Right hindlimb (tissue), 1 donor: ENCODE results near the gene EFCAB13.

Experiments used
- DNase-seq: peaks from one replicate; pipeline ENCODE4 v3.0.0-alpha.2; 2018

EFCAB13 gene

DNA sequence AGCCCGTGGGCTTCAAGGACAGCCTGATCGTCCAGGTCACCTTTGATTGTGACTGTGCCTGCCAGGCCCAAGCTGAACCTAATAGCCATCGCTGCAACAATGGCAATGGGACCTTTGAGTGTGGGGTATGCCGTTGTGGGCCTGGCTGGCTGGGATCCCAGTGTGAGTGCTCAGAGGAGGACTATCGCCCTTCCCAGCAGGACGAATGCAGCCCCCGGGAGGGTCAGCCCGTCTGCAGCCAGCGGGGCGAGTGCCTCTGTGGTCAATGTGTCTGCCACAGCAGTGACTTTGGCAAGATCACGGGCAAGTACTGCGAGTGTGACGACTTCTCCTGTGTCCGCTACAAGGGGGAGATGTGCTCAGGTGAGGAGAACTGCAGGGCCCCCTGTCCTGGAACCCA, 31.5 kb upstream of the EFCAB13 start:
- DNase-seq, result no peak

GRCh38 chr17:47295037-47295873, 28.5 kb upstream of the EFCAB13 start:
- DNase-seq, result peak; percentile 54

DNA sequence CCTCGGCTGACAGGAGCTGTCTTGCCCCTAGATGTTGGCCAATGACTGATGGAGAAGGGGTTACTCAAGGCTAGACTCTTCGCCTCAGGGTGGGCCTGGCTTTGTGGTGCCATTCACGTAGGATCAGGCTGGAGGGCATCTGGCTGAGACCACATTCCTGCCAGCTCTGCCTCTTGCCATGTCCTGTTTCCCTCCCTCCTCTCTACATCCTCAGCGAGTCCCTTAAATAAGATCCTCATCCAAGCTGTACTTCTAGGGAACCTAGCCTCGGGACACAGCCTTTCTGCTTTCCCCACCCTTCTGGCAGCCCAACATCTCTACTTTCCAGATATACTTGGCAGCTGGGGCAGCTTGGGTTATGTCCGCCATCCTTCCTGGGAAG, 27.9 kb upstream of the EFCAB13 start:
- peak; percentile 33 for DNase-seq

GRCh38 chr17:47297661-47298400, 25.9 kb upstream of the EFCAB13 start:
- no peak for DNase-seq

DNA sequence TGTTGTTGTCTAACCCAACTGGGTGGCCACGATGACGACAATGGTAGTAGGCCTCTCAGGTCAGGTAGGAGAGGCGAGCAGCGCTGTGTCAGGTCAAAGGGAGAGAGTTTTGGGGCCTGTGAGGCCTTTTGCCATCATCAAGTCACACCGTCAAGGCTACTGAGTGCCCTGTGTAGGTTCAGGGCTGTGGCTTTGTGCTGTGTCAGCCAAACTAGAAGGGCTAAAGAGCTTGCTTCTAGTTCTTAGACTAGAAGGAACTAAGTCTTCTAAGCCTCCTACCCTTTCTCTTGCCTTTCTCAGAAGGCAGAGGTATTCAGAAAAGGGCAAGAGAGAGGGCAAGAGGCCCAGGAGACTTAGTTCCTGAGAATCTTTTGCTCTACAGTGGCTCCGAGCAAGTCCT, 25.0 kb upstream of the EFCAB13 start:
- DNase-seq, result no peak

- no peak for DNase-seq
These were observed 24.4 kb upstream of the EFCAB13 start for GRCh38 chr17:47299239-47299910.

DNA sequence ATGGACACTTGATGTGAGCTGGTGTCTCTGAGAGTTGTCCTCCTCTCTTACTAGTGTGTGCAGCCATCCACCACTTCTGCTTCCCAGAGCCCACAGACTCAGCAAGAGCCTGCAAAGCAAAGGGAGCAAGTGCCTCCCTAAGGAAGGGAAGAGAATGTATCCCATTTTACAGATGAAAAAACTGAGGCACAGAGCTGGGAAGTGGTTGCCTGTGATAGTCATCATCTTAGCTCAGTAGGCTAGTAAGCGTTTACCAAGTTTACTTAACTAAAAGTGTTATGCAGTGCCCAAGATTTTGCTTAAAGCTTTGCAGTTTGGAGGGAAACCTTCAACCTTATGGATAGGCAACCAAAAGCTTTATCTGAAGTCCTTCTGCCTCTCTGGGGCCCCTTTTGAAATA, 23.0 kb upstream of the EFCAB13 start:
- no peak for DNase-seq

DNA sequence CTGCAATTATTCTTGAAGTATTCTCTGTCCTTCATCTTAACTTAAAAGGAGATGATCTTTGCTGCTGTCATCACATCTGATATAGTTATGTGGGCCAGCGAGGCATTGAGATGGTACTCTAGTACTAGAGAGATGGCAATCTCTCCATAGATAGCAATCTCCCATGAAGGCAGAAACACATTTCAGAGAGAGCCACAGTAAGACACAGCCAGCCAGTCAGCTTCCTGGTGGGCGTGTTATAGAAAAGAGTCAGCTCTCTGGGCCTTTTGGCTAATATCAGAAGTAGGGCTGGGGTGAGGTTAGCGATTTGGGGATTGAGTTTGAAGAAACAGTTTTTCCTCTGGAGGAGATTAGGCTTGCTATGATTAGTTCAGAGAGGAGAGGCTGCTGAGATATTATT, 22.6 kb upstream of the EFCAB13 start:
- no peak for DNase-seq

GRCh38 chr17:47301831-47302230, 21.9 kb upstream of the EFCAB13 start:
- DNase-seq, result no peak

- no peak for DNase-seq
These were observed 19.6 kb upstream of the EFCAB13 start for GRCh38 chr17:47304186-47304585.

DNA sequence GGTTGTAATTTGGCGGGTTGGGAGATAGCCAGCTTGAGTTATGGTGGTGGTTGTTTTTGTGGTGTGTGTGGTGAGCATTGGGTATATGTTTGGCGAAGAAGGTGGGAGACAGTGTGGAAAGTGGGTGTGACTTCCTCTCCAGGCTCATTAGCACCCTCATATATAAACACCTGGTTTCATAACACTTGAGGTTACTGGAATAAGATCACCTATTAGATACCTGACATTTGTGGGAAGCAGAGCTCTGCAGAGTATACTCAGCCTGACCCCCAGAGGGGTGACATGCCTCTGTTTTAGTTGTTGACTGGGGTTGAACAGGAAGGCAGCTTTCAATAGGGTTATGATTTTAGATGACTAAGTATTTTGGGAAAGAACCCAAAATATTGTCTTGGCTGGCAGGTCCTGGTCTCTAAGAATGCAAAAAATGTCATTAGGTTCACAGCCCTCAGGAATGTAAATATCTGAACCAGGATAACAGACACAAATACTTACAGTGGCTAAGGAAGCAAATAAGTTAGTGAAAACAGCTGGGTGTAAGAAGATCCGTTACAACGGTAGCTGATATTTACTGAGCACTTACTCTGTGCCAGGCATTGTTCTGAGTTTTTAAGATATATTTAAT, 18.3 kb upstream of the EFCAB13 start:
- no peak for DNase-seq

DNA sequence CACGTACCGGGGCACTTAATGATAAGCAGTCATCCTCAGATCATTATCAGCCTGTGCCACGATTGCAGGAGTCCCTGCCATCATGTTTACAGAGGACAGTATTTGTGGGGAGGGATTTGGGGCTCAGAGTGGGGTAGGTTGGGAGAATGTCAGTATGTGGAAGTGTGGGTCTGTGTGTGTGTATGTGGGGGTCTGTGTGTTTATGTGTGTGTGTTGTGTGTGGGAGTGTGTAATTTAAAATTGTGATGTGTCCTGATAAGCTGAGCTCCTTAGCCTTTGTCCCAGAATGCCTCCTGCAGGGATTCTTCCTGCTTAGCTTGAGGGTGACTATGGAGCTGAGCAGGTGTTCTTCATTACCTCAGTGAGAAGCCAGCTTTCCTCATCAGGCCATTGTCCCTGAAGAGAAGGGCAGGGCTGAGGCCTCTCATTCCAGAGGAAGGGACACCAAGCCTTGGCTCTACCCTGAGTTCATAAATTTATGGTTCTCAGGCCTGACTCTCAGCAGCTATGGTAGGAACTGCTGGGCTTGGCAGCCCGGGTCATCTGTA, 13.5 kb upstream of the EFCAB13 start:
- no peak for DNase-seq

- DNase-seq, result no peak
These were observed 12.3 kb upstream of the EFCAB13 start for GRCh38 chr17:47311420-47311819.

DNA sequence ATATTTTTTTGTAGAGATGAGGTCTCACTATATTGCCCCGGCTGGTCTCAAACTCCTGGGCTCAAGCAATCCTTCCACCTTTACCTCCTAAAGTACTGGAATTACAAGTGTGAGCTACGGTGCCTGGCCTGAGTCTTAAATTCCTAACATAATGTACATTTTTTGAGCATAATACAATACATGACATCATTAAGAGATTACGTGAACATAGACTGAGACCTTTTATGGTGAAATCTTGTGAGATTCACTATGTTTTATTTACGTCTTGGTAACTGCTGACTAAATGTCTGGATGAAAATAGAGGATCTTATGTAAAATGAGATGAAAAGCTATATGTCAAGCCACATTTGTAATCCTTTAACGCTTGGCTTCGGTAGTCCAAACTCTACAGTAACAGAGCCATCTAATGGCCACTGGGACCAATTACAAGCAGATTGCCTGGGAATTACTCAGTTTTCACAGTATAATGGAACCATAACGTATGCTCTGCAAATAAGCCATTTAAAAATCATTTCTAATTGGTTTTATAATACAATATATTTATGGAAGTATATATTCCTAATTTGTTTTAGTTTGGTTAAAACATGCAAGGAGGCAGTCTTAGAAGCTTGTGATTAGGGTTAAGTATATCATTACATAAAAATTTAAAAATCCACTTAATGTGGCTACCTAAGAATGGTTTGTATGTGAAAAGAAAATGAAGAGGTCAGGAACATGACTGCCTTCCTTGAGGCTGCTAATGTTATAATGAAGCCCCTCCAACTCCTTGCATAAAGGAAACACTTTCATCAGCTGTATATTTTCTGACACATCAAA, 8.1 kb upstream of the EFCAB13 start:
- peak; percentile 54 for DNase-seq

- no peak for DNase-seq
These were observed 7.4 kb upstream of the EFCAB13 start for GRCh38 chr17:47316311-47316710.

DNA sequence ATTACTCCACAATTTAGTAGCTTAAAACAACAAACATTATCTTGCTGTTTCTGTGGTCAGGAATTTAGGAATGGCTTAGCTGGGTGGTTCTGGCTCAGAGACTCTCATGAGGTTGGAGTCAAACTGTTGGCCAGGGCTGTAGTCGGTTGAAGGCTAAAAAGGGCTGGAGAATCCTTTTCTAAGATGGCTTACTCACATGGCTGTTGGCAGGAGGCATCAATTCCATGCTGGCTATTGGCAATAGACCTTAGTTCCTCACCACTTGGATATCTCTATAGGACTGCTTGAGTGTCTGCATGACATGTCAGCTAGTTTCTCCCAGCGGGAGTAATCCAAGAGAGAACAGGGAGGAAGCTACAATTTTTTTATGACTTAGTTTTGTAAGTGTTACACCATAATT, 6.6 kb upstream of the EFCAB13 start:
- no peak for DNase-seq

GRCh38 chr17:47318197-47318918, 5.4 kb upstream of the EFCAB13 start:
- no peak for DNase-seq

DNA sequence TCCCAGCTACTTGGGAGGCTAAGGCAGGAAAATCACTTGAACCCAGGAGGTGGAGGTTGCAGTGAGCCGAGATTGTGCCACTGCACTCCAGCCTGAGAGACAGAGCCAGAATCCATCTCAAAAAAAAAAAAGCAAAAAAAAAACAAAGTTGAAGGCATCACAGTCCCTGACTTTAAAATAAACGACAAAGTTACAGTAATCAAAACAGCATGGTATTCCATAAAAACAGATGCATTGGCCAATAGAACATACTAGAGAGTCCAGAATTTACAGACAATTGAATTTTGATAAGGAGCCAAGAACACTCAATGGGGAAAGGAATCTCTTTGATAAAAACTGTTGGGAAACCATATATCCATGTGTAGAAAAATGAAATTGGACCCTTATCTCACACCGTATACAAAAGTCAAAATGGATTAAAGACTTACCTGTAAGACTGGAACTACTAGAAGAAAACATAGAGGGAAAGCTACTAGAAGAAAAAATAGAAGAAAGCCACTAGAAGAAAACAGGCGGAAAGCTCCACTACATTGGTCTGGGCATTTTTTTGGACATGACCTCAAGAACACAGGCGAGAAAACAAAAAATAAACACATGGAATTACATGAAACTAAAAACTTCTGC, 2.8 kb upstream of the EFCAB13 start:
- DNase-seq, result no peak

DNA sequence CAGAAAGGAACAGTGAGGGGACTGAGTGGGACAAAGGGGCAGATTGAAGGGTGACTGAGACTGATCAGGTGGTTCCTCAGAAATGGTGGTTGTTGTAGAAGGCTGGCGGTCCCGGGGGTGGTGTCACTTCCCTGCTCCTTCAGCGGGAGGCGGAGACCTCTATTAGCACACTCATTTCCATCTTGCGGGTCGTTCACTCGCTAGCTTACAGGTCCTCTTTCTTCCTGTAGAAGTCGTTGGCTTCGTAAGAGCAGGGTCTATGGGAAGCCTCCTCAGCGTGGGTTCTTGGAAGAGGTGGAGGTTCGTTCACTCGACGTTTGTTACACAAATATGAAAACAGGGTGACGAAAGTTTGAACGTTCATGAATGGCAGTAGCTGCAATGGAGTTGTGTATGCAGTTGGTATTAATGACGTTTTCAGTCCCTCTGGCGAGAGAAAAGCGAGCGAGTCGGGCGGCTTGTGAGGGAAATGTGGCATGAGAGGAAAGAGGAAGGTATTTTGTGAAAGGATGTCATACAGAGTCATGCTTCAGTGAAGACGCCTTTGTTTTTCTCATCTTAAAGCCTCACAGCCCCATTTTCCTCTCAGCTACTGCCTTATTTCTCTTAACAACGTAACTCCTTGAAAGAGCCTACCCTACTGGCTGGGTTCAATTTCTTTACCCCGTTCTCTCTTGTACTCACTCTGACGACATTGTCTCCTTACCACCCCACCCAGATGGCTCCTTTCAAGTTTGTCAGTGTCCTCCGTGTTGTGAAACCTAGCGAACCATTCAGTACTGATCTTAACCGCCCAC, 667 bp downstream of the EFCAB13 start:
- peak; percentile 72 for DNase-seq

DNA sequence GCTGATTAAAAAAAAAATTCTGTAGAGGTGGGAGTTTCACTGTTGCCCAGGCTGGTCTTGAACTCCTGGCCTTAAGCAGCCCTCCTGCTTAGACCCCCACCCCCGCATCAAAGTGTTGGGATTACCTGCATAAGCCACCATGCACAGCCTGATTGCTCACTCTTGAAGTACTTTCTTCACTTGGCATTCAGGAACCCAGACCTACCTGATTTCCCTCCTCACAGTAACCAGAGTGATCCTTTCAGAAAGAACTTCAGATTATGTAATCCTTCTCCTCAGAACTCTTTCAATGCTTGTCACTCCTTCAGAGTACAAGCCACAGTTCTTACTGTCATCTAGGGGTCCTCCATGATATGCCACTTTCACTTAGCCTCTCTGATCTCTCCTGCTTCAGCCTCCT, 1.4 kb downstream of the EFCAB13 start:
- DNase-seq, result no peak
